ENCODE data around the gene GPT2. TPM values are rescaled to one million over a fixed set of nuclear protein-coding genes. Genes with fewer than 3 reads are reported as not detected.

Gene GPT2
- total RNA-seq, 1 experiment from 2014 or later, result 12.7 TPM

GRCh38 chr16:46901709-46902108 lies 17.5 kb downstream of the GPT2 start:
- in situ Hi-C loops (cut with HindIII; ENCODE audit: low pct_unique_long_range_greater_than_20kb, low sequenced_read_pairs) (no loop called here), intact Hi-C loops (cut with micrococcal nuclease; ENCODE audit: unreplicated experiment) (no loop called here)
- Histone ChIP-seq H3K36me3 (ENCODE audit: control insufficient read depth, insufficient read depth, low read length) (no peaks in the 10 kb centered on the region), H3K9me3 (ENCODE audit: control insufficient read depth, insufficient read depth, low read depth, low read length) (no peaks in the 10 kb centered on the region), H3K4me3 (ENCODE audit: low read depth in 2 of 2, low read length in 2 of 2) (no peak overlapping the region), H3K27me3 (ENCODE audit: control insufficient read depth, insufficient read depth, low read length) (no peaks in the 10 kb centered on the region), H3K27ac (ENCODE audit: low read length) (no peak overlapping the region), H3K4me1 (ENCODE audit: control insufficient read depth, insufficient read depth, low read length) (no peaks in the 10 kb centered on the region)
- TF ChIP-seq, protein P1, sequence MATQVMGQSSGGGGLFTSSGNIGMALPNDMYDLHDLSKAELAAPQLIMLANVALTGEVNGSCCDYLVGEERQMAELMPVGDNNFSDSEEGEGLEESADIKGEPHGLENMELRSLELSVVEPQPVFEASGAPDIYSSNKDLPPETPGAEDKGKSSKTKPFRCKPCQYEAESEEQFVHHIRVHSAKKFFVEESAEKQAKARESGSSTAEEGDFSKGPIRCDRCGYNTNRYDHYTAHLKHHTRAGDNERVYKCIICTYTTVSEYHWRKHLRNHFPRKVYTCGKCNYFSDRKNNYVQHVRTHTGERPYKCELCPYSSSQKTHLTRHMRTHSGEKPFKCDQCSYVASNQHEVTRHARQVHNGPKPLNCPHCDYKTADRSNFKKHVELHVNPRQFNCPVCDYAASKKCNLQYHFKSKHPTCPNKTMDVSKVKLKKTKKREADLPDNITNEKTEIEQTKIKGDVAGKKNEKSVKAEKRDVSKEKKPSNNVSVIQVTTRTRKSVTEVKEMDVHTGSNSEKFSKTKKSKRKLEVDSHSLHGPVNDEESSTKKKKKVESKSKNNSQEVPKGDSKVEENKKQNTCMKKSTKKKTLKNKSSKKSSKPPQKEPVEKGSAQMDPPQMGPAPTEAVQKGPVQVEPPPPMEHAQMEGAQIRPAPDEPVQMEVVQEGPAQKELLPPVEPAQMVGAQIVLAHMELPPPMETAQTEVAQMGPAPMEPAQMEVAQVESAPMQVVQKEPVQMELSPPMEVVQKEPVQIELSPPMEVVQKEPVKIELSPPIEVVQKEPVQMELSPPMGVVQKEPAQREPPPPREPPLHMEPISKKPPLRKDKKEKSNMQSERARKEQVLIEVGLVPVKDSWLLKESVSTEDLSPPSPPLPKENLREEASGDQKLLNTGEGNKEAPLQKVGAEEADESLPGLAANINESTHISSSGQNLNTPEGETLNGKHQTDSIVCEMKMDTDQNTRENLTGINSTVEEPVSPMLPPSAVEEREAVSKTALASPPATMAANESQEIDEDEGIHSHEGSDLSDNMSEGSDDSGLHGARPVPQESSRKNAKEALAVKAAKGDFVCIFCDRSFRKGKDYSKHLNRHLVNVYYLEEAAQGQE (IDR thresholded peaks at IDR 0.05; ENCODE audit: insufficient read depth in 1 of 2, low read depth in 2 of 2, low read length in 1 of 2), result no peak
- TF ChIP-seq TCF7L2 (IDR thresholded peaks at IDR 0.05; ENCODE audit: low read depth, low read length), result no peak
- TF ChIP-seq, protein P2, sequence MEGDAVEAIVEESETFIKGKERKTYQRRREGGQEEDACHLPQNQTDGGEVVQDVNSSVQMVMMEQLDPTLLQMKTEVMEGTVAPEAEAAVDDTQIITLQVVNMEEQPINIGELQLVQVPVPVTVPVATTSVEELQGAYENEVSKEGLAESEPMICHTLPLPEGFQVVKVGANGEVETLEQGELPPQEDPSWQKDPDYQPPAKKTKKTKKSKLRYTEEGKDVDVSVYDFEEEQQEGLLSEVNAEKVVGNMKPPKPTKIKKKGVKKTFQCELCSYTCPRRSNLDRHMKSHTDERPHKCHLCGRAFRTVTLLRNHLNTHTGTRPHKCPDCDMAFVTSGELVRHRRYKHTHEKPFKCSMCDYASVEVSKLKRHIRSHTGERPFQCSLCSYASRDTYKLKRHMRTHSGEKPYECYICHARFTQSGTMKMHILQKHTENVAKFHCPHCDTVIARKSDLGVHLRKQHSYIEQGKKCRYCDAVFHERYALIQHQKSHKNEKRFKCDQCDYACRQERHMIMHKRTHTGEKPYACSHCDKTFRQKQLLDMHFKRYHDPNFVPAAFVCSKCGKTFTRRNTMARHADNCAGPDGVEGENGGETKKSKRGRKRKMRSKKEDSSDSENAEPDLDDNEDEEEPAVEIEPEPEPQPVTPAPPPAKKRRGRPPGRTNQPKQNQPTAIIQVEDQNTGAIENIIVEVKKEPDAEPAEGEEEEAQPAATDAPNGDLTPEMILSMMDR (IDR thresholded peaks at IDR 0.05), result no peak
- TF ChIP-seq POLR2AphosphoS5 (IDR thresholded peaks at IDR 0.05; ENCODE audit: low read depth, low read length), result no peak
- TF ChIP-seq SIN3A (IDR thresholded peaks at IDR 0.05; ENCODE audit: borderline replicate concordance, insufficient read depth, low read depth, low read length), result no peak
- DNase-seq (ENCODE audit: low read depth, low spot score), result no peak
- ChIA-PET POLR2A (no interaction called here), CTCF (no interaction called here)
- BruUV-seq (replicated peaks), result no TSS peak
- no peak for ATAC-seq

GRCh38 chr16:46903255-46903905 lies 19.2 kb downstream of the GPT2 start:
- DNase-seq (ENCODE audit: low read depth, low spot score) (no peak), ATAC-seq (no peak)
- H3K4me1 ChIP-seq (ENCODE audit: control insufficient read depth, insufficient read depth, low read length), result no peaks in the 10 kb centered on the region
- BruUV-seq (replicated peaks), result no TSS peak
- no peaks in the 10 kb centered on the region for H3K9me3 ChIP-seq (ENCODE audit: control insufficient read depth, insufficient read depth, low read depth, low read length)
- H3K36me3 ChIP-seq (ENCODE audit: control insufficient read depth, insufficient read depth, low read length), result no peaks in the 10 kb centered on the region
- H3K4me3 ChIP-seq (ENCODE audit: low read depth in 2 of 2, low read length in 2 of 2), result no peak overlapping the region
- in situ Hi-C loops (cut with HindIII; ENCODE audit: low pct_unique_long_range_greater_than_20kb, low sequenced_read_pairs) (no loop called here), intact Hi-C loops (cut with micrococcal nuclease; ENCODE audit: unreplicated experiment) (no loop called here)
- H3K27me3 ChIP-seq (ENCODE audit: control insufficient read depth, insufficient read depth, low read length), result no peaks in the 10 kb centered on the region
- no peak for TF ChIP-seq TCF7L2 (IDR thresholded peaks at IDR 0.05; ENCODE audit: low read depth, low read length)
- TF ChIP-seq, protein P1 (IDR thresholded peaks at IDR 0.05; ENCODE audit: insufficient read depth in 1 of 2, low read depth in 2 of 2, low read length in 1 of 2), result no peak
- TF ChIP-seq POLR2AphosphoS5 (IDR thresholded peaks at IDR 0.05; ENCODE audit: low read depth, low read length), result no peak
- TF ChIP-seq, protein P2 (IDR thresholded peaks at IDR 0.05), result no peak
- ChIA-PET CTCF (no interaction called here), POLR2A (no interaction called here)
- no peak overlapping the region for H3K27ac ChIP-seq (ENCODE audit: low read length)
